ENCODE results near the gene NDUFS4.
"Not testable (repeated sequence)": the region's sequence is repeated elsewhere in the genome, so short reads cannot be mapped to it uniquely, and the experiment has no call there.

NDUFS4 gene

GRCh38 chr5:53568871-53569270 lies 8.4 kb downstream of the NDUFS4 start:
- DNase-seq (ENCODE audit: low read depth, low spot score), result no peak
- no peak overlapping the region for H3K4me3 ChIP-seq (ENCODE audit: low read length)

GRCh38 chr5:53569453-53569852 lies 9.0 kb downstream of the NDUFS4 start:
- no peak for DNase-seq (ENCODE audit: low read depth, low spot score)

GRCh38 chr5:53571403-53571802 lies 11.0 kb downstream of the NDUFS4 start:
- DNase-seq (ENCODE audit: low read depth, low spot score), result no peak
- H3K4me3 ChIP-seq (ENCODE audit: low read length), result no peak overlapping the region

More at GRCh38 chr5:53569453-53569852, 9.0 kb downstream of the NDUFS4 start:
- no peak overlapping the region for H3K4me3 ChIP-seq (ENCODE audit: low read length)

- H3K4me3 ChIP-seq (ENCODE audit: low read length), result no peak overlapping the region
- DNase-seq (ENCODE audit: low read depth, low spot score), result no peak
Measured at GRCh38 chr5:53575101-53575500, 14.7 kb downstream of the NDUFS4 start.

- H3K4me3 ChIP-seq (ENCODE audit: low read length), result no peak overlapping the region
- no peak for DNase-seq (ENCODE audit: low read depth, low spot score)
Measured at GRCh38 chr5:53575831-53576230, 15.4 kb downstream of the NDUFS4 start.

- H3K4me3 ChIP-seq (ENCODE audit: low read length), result no peak overlapping the region
- no peak for DNase-seq (ENCODE audit: low read depth, low spot score)
Measured at GRCh38 chr5:53576674-53577073, 16.2 kb downstream of the NDUFS4 start.

- no peak for DNase-seq (ENCODE audit: low read depth, low spot score)
- no peak overlapping the region for H3K4me3 ChIP-seq (ENCODE audit: low read length)
Measured at GRCh38 chr5:53578854-53579253, 18.4 kb downstream of the NDUFS4 start.

GRCh38 chr5:53580547-53580946 lies 20.1 kb downstream of the NDUFS4 start:
- DNase-seq (ENCODE audit: low read depth, low spot score), result no peak
- H3K4me3 ChIP-seq (ENCODE audit: low read length), result no peak overlapping the region

GRCh38 chr5:53582225-53582624 lies 21.8 kb downstream of the NDUFS4 start:
- DNase-seq (ENCODE audit: low read depth, low spot score), result no peak
- H3K4me3 ChIP-seq (ENCODE audit: low read length), result no peak overlapping the region

- H3K4me3 ChIP-seq (ENCODE audit: low read length), result no peak overlapping the region
- DNase-seq (ENCODE audit: low read depth, low spot score), result no peak
Measured at GRCh38 chr5:53590759-53591158, 30.3 kb downstream of the NDUFS4 start.

- no peak overlapping the region for H3K4me3 ChIP-seq (ENCODE audit: low read length)
- DNase-seq (ENCODE audit: low read depth, low spot score), result no peak
Measured at GRCh38 chr5:53594419-53594818, 34.0 kb downstream of the NDUFS4 start.

GRCh38 chr5:53597894-53598293 lies 37.5 kb downstream of the NDUFS4 start:
- DNase-seq (ENCODE audit: low read depth, low spot score), result no peak
- no peak overlapping the region for H3K4me3 ChIP-seq (ENCODE audit: low read length)

GRCh38 chr5:53601570-53601969 lies 41.1 kb downstream of the NDUFS4 start:
- no peak overlapping the region for H3K4me3 ChIP-seq (ENCODE audit: low read length)
- no peak for DNase-seq (ENCODE audit: low read depth, low spot score)

- no peak overlapping the region for H3K4me3 ChIP-seq (ENCODE audit: low read length)
- no peak for DNase-seq (ENCODE audit: low read depth, low spot score)
Measured at GRCh38 chr5:53603009-53603687, 42.7 kb downstream of the NDUFS4 start.

GRCh38 chr5:53604309-53604708 lies 43.9 kb downstream of the NDUFS4 start:
- DNase-seq (ENCODE audit: low read depth, low spot score), result no peak
- H3K4me3 ChIP-seq (ENCODE audit: low read length), result no peak overlapping the region

- DNase-seq (ENCODE audit: low read depth, low spot score), result no peak
- H3K4me3 ChIP-seq (ENCODE audit: low read length), result no peak overlapping the region
Measured at GRCh38 chr5:53607886-53608285, 47.4 kb downstream of the NDUFS4 start.

GRCh38 chr5:53608897-53609296 lies 48.5 kb downstream of the NDUFS4 start:
- H3K4me3 ChIP-seq (ENCODE audit: low read length); DNase-seq (ENCODE audit: low read depth, low spot score): not testable (repeated sequence)

- no peak overlapping the region for H3K4me3 ChIP-seq (ENCODE audit: low read length)
- DNase-seq (ENCODE audit: low read depth, low spot score), result no peak
Measured at GRCh38 chr5:53613061-53613460, 52.6 kb downstream of the NDUFS4 start.

GRCh38 chr5:53613536-53613935 lies 53.1 kb downstream of the NDUFS4 start:
- H3K4me3 ChIP-seq (ENCODE audit: low read length), result no peak overlapping the region
- DNase-seq (ENCODE audit: low read depth, low spot score), result no peak

GRCh38 chr5:53614376-53614885 lies 54.0 kb downstream of the NDUFS4 start:
- DNase-seq (ENCODE audit: low read depth, low spot score), result no peak
- H3K4me3 ChIP-seq (ENCODE audit: low read length), result no peak overlapping the region

- peak; percentile 9 for DNase-seq (ENCODE audit: low read depth, low spot score)
- H3K4me3 ChIP-seq (ENCODE audit: low read length), result no peak overlapping the region
Measured at GRCh38 chr5:53616939-53617549, 56.6 kb downstream of the NDUFS4 start.

All from Jurkat, Clone E6-1 (cell line).